Iris pigment epithelial cell (primary cell): ENCODE results near the gene TMEM248.
"Not testable (repeated sequence)": the region's sequence is repeated elsewhere in the genome, so short reads cannot be mapped to it uniquely, and the experiment has no call there.

Experiments used
- DNase-seq: peaks from one replicate; pipeline ENCODE4 v3.0.0-alpha.2; 2011; ENCODE audit warnings: low read depth

The TMEM248 gene

DNA sequence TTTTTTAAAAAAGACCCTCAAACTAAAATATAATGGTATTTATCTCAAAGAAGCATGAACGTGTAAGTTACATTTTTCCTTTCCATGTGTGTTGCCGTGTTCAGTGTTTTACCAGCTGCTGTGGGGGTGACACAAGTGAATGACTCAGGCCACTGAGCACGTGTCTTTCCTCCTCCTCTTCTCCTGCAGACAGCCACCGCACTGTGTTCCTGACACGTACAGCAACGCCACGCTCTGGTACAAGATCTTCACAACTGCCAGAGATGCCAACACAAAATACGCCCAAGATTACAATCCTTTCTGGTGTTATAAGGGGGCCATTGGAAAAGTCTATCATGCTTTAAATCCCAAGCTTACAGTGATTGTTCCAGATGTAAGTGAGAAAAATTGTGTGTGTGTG is 29.7 kb downstream of the TMEM248 start:
- no peak for DNase-seq

DNA sequence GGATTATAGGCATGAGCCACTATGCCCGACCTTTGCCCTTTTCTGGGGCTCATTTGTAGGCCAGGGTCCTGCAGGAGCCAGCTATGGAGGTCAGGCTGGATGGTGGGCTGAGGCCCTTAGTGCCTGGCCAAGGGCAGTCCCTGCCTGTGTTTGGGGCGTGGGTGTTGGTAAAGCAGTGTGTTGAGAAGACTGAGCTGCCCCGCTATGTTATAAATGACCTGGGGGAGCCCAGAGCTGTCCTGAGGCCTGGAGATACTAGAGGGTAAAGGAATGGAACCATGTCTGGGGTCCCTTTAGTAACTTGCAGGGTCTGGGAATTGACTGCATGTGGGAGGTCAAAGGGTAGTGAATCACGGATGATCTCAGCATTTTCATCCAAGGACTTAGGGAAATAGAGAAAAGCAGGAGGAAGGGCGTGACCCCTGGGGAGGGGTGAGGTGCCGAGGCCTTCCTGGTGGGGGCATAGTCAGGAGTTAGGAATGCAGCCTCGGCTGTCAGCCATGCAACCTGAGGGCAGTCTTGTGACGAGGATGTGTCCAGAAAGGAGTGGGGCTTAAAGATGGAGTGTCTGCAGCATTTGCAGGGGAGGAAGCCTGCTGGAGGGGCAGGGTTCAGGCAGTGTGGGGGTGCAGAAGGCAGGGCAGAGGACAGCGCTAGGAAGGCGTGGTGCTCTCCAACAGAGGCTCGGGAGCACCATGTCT is 31.5 kb downstream of the TMEM248 start:
- peak; percentile 63 for DNase-seq

DNA sequence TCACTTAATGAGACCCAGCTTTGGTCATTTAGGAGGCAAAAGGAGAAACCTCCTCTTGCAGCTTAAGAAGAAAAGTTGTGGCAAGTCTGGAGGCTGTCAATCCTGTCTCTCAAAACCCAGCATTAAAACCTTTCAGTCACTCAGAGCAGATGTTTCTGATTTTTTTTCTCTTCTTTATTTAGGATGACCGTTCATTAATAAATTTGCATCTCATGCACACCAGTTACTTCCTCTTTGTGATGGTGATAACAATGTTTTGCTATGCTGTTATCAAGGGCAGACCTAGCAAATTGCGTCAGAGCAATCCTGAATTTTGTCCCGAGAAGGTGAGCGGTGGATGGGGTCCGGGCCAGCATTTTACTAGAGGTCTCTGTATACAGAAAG is 32.0 kb downstream of the TMEM248 start:
- DNase-seq: no peak

DNA sequence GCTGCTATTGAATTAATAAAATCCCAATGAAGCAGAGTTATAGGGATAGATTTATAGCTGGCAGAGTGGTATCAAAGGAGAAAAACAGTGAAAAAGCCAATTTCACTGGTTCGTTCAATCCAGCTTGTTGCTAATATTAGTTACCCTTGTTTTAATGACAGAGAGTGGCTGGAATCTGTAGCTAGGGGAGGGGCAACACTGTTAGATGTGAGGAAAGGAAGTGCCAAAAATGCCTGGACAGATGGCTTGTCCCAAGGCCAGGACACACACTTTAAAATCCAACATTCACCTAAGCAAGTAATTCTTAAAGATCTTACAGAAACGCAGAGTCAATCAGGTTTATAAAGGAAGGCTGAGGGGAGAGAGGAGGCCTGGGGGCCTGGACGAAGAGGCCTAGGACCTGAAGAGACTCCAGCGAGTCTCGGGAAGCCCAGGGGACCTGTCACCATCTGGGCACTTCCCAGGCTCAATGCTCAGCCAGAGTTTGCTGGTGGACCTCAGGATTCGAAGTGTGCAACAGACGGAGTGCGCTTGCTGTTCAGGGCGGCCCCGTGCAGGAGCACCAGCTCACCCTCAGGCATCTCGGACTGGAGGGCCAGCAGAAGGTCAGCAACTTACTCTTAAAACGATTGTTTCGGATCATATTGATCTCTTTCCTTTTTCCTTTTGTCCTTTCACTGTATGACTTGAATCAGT is 36.7 kb downstream of the TMEM248 start:
- no peak for DNase-seq

DNA sequence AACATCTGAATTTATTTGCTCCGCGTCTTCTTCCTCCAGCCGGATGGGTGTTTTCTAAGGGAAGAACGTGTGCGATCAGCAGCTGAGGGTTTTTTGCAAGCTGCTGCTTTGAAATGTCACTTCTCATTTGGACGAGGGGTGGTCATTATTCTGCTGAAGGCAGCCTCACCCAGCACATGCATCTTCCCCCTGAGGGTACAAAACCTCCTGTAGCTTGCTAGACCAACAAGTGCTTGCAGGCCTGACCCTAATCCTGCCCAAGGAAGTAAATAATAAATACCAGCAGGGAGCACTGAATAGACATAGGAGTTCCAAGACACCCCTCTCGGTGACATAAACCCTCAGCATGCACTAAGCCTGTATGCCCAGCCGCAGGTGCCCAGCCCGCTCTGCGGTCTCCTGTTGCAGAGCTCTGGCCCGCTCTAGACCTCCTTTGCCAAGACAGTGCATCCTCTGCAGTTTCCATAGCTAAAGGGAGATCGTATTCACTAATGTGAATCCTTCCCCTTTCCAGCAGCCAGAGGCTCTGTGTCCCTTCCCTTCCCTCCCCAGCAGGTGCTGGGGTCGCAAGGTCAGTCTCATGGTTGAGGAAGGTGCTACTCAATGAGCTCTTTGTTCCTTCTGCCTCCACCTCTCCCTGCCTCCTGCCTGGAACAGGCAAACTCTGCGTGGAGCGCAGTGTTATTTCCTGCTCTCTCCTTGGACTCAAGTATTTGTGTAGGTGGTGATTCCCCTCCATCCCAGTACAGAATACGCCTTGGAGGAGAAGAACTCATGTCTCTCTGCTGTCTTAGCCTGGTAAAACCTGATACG is 37.7 kb downstream of the TMEM248 start:
- no peak for DNase-seq

DNA sequence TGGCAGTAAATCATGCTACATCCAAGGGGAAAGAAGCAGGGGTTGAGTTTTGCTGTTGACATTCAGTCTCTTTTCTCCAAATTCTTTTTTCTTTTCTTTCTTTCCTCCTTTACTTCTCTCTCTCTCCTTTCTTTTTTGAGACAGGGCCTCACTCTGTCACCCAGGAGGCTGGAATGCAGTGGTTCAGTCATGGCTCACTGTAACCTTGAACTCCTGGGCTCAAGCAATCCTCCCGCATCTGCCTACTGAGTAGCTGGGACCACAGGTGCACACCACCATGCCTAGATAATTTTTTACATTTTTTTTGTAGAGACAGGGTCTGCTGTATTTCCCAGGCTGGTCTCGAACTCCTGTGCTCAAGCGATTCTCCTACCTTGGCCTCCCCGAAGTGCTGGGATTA is 39.2 kb downstream of the TMEM248 start:
- DNase-seq: no peak

DNA sequence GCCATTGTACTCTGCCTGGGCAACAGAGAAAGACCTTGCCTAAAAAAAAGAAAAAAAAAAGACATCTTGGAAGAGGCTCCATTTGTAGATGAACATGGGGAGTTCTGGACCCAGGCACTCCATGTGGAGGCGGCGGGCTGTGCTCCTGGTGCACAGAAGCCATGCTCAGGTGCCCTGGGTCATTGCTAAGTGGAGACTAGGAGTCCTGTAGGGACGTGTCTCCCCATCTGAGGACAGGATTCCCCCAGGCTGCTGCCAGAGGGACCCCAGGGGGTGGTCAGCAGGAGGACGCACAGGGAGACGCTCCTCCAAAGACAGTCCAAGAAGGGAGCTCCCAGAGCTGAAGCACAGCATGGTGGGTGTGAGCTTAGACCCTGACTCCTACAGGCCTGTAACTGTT is 40.1 kb downstream of the TMEM248 start:
- DNase-seq: no peak

DNA sequence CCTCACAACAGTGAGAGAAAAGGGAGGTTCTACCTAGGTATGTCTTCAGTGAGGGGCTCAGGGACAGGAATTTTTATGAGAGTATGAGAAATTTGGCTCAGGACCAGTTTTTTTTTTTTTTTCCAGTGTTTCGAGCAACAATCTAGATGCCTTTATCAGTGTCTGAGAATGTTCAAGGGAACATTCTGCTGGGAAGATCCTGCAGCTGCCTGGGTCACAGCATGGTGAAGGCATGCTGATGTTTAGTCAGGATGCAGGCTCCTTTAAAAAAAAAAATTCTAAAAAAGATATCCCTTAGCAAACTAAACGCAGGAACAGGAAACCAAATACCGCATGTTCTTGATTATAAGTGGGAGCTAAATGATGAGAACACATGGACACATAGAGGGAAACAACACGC is 43.4 kb downstream of the TMEM248 start:
- peak; percentile 76 for DNase-seq

DNA sequence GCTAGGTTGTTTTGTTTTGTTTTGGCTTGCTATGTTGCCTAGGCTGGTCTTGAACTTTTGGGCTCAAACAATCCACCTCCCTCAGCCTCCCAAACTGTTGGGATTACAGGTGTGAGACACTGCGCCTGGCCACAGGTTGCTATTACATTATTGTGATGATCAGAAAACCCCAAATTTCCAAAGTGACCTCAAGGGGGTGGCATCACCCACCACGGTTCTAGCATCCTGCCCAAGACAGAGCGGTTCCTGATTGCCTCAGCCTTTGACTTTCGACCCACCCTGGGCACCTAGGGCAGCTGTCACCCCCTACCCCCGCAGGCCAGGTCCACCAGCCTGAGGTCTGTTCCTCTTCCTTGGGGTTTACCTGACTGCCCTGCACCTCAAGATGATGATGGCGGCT is 46.0 kb downstream of the TMEM248 start:
- no peak for DNase-seq

DNA sequence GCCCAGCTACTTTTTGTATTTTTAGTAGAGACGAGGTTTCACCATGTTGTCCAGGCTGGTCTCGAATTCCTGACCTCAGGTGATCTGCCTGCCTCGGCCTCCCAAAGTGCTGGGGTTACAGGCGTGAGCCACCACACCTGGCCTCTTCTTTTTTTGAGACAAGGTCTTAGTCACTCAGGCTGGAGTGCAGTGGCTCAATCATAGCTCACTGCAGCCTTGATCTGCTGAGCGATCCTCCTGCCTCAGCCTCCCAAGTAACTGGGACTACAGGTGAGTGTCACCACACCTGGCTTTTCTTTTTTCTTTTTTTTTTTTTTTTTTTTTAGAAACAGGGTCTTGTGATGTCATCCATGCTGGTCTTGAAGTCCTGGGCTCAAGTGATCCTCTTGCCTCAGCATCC is 48.0 kb downstream of the TMEM248 start:
- DNase-seq: not testable (repeated sequence)

DNA sequence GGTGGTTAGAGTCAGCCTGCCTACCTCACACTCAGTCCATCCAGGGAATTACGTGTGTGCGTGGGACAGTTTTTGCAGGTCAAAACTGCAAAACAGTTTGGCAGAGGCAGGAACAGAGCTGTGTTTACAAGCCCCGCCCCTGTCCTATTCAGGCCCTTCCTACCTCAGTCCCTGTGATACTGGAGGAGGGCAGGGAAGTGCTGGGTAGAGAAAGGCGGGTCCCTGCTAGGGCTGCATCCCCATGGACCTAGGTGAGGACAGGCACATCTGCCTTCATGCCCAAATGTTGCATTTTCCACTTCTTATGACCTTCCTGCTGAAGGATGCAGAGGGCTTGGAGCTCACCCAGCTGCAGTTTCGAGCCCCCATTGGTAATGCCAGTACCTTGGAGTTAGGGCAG is 49.3 kb downstream of the TMEM248 start:
- DNase-seq: no peak

DNA sequence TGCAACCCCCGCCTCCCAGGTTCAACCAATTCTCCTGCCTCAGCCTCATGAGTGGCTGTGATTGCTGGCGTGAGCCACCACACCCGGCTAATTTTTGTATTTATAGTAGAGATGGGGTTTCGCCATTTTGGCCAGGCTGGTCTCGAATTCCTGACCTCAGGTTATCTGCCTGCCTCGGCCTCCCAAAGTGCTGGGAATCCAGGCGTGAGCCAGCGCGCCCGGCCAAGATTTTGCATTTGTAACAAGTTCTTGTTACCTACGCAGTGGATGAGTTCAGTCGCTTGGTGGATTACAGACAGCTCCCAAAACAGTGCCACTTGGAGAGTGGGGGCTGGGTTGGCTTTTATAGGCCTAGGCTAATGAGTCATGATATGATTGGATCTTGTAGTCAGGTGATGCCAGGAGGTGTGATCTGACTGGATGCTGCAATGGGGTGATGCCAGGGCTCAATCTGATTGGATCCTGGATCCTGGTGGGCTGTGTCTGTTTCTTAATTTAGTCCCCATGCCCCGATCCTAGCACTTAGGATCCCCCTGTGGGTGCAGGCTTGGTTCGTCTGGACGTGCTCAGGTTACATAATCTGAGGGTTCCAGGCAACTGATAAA is 54.1 kb downstream of the TMEM248 start:
- DNase-seq: no peak

DNA sequence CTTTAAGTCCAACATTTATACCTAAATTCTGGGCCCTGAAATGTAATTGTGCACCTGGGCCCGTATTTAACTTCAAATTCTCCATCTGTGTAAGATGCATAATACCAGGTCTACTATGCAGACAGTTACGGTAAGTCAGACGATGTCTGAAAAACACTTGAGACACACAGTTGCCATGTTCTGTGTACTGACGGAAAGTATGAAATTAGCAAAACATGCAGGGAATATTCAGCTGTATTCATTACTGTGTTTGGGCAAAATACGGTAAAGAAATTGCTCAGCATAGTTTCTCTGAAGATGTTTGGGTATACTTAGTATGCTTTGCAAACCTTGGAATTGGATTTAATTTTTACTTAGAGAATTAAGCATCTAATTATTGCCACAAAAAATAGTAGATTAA is 57.3 kb downstream of the TMEM248 start:
- DNase-seq: not testable (repeated sequence)

DNA sequence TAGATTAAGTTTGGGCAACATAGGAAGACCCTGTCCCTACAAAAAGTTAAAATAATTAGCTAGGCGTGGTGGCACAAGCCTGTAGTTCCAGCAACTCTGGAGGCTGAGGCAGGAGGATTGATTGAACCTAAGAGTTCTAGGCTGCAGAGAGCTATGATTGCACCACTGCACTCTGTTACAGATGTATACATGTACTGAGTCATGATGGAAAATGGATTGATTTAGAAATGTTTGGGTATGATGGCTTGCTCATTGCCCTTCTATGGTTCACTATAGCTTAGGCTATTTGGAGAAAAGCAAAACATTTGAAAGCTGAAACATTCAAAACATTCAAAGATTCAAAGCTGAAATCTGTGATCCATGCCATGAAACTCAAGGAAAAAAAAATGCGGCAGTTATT is 58.0 kb downstream of the TMEM248 start:
- DNase-seq: peak; percentile 45

DNA sequence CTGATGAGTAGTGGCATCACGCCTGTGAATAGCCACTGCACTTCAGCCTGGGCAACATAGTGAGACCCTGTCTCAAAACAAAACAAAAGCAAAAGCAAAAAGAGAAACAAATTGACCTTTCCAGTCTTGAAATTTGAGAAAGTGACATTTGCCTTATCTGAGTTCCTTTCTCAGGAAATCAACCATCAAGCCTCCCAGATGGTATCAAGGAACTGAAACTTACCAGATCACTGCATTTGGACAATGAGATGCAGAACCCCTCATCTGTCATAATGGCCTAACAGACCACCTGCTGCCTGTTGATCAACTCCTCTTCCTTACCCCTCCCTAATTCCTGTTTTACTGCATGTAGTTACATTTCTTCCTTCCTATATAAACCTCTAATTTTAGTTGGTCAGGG is 59.3 kb downstream of the TMEM248 start:
- not testable (repeated sequence) for DNase-seq

DNA sequence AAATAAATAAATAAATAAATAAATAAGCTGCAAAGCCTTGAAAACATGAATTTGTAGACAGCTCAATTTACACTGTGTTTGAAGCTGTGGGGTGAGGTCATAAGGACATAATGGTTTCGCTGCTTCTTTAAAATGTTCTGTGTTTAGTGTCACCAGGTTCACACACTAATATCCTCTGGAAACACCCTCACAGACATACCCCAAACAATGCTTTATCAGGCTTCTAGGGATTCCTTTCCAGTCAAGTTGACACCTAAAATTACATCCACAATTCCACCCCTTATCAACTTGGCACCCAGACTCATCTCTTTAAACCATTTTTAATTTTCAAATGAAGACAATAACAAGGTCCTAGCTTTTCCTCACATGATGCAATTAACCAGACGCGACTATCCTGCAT is 68.5 kb downstream of the TMEM248 start:
- DNase-seq: not testable (repeated sequence)

DNA sequence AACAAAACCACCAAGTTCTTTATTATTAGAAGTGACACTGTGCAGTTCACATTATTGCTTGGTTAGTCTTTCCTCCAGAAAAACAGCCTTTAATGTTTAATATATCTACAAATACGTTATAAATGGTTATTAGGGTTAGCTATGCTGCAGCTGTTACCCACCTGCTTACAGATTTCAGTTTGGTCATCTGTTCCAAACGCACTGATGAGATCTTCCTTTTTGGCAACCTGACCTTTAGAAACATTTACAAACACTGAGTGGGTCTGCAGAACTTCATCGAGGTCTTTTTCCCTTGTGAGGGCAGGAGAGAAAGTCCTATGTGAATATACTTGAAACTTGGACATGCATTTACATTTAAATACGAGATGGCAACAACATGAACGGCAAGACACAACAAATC is 73.0 kb downstream of the TMEM248 start:
- DNase-seq: not testable (repeated sequence)

DNA sequence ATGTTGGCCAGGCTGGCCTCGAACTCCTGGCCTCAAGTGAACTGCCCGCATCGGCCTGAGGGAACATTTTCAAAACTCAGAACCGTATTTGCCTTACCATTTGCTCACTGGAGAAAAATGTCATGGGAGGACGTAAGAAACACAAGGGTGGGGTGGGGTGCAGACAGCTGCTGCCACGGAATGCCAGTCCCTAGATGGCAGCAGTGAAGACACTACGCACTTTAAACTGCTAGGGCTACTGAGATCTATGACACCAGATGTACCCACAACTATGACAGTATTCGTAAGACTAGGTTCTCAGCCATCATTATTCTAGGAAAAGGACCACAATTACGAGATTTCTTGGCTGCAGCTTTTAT is 73.6 kb downstream of the TMEM248 start:
- DNase-seq: peak; percentile 77

DNA sequence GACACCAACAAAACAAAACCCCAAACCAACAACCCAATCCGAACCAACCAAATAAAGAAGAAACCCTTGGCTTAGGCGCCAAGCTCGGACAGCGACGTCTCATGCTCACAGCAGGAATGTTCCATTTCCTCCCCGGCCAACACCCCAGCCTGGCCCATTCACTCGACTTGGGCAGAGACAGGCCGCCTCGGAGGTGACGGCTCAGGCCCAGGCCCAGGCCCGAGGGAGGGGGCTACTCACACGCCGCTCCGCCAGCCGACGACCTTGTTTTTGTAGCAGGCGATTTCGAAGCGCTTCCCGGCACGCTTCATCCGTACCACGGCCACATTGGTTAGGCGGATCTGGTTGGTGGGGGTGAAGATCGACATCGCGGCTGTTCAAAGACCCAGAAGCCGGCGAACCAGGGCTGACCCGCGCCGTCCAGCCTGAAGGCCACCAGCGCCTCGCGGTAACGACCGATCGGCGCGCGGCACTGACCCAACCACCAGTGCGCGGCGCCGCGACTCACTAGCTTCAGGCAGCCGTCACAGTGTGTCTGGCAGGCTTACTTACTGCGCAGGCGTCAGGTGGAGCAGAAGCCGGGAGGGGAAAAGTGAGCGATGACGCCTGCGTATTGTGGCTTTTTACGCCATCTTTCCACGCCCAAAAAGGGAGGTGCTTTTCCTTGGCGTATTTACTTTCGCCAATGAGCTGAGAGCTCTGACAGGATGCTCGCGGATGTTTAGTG is 74.2 kb downstream of the TMEM248 start, which contains the start of gene SBDS:
Gene SBDS (minus strand): TSS at position 537 of the 727 bp plus-strand sequence. CDS start 169 bp downstream, at position 368.
- DNase-seq: peak; percentile 98

DNA sequence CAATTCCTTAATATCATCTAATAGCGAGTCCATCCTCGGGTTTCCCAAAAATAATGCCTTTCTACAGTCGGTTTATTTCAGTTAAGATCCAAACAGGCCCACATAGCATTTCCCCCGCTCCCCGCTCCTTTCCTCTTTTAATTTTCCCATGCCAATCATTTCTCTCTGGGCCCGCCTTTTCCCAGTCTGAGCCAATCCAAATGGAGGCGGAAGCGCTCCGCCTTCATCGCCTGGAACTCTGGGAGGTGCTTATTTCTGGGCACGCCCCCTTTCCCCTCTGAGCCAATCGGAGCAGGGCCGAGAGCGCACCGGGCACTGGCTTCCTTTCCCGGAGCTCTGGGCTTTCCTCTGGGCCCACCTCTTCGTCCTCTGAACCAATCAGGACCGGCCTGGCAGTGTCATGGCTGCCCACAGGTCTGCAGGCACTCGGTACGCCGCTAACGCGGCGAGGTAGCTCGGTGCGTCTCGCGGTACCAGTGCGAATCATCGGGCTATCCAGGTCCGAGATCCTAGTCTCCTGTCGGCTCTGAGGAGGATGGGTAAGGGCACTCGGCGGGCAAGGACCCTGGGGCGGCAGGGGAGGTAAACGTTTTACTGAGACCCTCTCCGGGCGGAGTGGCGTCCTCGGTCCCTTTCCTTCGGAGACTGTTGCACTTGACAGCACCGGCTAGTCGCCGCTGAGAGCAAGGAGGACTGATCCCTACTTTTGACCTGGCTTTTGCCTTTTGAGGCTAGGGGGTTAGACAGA is 75.6 kb downstream of the TMEM248 start, which contains the start of gene TYW1:
Gene TYW1 (plus strand): TSS at position 390 of the 748 bp plus-strand sequence. CDS start 146 bp downstream, at position 536.
- peak; percentile 97 for DNase-seq
